HepG2 (cell line): ENCODE measurements around the gene ABHD6. TPM values are rescaled to one million over a fixed set of nuclear protein-coding genes. Genes with fewer than 3 reads are reported as not detected.

Experiments used
- ATF7 ChIP-seq, 2 experiments: fragments of 450-650 bp in 1 of 2; sonication (generic) in 1 of 2; formaldehyde crosslinking in 1 of 2; IDR thresholded peaks; 2 replicates each; pipeline versions ENCODE4 v1.4.0 to v1.6.1; 2016 to 2020; ENCODE audit warnings: antibody characterized with exemption in 1 of 2, mild to moderate bottlenecking in 1 of 2, missing genetic modification reagents in 1 of 2
- GATA4 ChIP-seq: sonication (generic); IDR thresholded peaks from 2 replicates; pipeline ENCODE4 v1.6.1; 2016; ENCODE audit warnings: antibody characterized with exemption, low read depth, borderline replicate concordance
- KDM1A ChIP-seq: IDR thresholded peaks from 2 replicates; pipeline ENCODE4 v1.6.1; 2016; ENCODE audit warnings: missing compliant biosample characterization
- MIER3 ChIP-seq: IDR thresholded peaks from 2 replicates; pipeline ENCODE4 v1.6.1; 2016; ENCODE audit warnings: missing compliant biosample characterization, borderline replicate concordance
- NFKB2 ChIP-seq: sonication (generic); formaldehyde crosslinking; IDR thresholded peaks from 2 replicates; pipeline ENCODE4 v1.4.0; 2020; ENCODE audit warnings: missing genetic modification reagents, borderline replicate concordance
- STAT6 ChIP-seq: sonication (generic); formaldehyde crosslinking; IDR thresholded peaks from 2 replicates; pipeline ENCODE4 v1.4.0; 2020; ENCODE audit warnings: missing genetic modification reagents, mild to moderate bottlenecking, borderline replicate concordance
- TBX3 ChIP-seq: fragments of 450-650 bp; IDR thresholded peaks from 2 replicates; pipeline ENCODE4 v1.6.1; 2017; ENCODE audit warnings: antibody characterized with exemption, mild to moderate bottlenecking, inconsistent platforms, borderline replicate concordance
- ZNF460 ChIP-seq: sonication (generic); formaldehyde crosslinking; IDR thresholded peaks from 2 replicates; pipeline ENCODE4 v1.5.1; 2020; ENCODE audit warnings: missing genetic modification reagents, mild to moderate bottlenecking, borderline replicate concordance
- ZNF713 ChIP-seq: sonication (generic); formaldehyde crosslinking; IDR thresholded peaks from 2 replicates; pipeline ENCODE4 v1.4.0; 2020; ENCODE audit warnings: mild to moderate bottlenecking, missing genetic modification reagents
- polyA plus RNA-seq, 8 experiments: library from polyadenylated mRNA; depleted of rRNA in 3 of 8; stranded (reverse) in 7 of 8; unstranded in 1 of 8; fragments of >200 nt; fragmentation: Illumina TruSeq in 4 of 8; extraction: Trizol in 4 of 8; gene quantifications; 2 replicates each; pipeline versions ENCODE4 v1.2.1 to v1.2.3, GENCODE V29; 2011 to 2016; ENCODE audit warnings: low read depth in 4 of 8, missing spikeins in 1 of 8, mixed read lengths in 1 of 8; ENCODE audit not compliant: insufficient read depth in 1 of 8
- total RNA-seq, 5 experiments: library from RNA; depleted of rRNA; stranded (reverse); fragments of >200 nt; fragmentation: Illumina TruSeq; extraction: Trizol; gene quantifications; 2 replicates each; pipeline ENCODE4 v1.2.3, GENCODE V29; 2016; ENCODE audit warnings: low read depth in 1 of 5
- TF ChIP-seq, protein P1 (sequence below): sonication (generic); formaldehyde crosslinking; IDR thresholded peaks from 2 replicates; pipeline ENCODE4 v1.5.1; 2020; ENCODE audit warnings: mild to moderate bottlenecking, missing genetic modification reagents, moderate library complexity
- TF ChIP-seq, protein P2 (sequence below): sonication (generic); formaldehyde crosslinking; IDR thresholded peaks from 2 replicates; pipeline ENCODE4 v1.4.0; 2020; ENCODE audit warnings: mild to moderate bottlenecking, missing genetic modification reagents
- TF ChIP-seq, protein P3 (sequence below): fragments of 450-650 bp; IDR thresholded peaks from 2 replicates; pipeline ENCODE4 v1.6.1; 2016
- TF ChIP-seq, protein P4 (sequence below): IDR thresholded peaks from 2 replicates; pipeline ENCODE4 v1.4.0; 2020; ENCODE audit warnings: mild to moderate bottlenecking, missing genetic modification reagents

Gene ABHD6
- total and polyA plus RNA-seq, 2 of the 13 experiments (the other 11 are each of a cell fraction or from before 2014, with no cell fraction given): 9.0 to 17.2 TPM

DNA sequence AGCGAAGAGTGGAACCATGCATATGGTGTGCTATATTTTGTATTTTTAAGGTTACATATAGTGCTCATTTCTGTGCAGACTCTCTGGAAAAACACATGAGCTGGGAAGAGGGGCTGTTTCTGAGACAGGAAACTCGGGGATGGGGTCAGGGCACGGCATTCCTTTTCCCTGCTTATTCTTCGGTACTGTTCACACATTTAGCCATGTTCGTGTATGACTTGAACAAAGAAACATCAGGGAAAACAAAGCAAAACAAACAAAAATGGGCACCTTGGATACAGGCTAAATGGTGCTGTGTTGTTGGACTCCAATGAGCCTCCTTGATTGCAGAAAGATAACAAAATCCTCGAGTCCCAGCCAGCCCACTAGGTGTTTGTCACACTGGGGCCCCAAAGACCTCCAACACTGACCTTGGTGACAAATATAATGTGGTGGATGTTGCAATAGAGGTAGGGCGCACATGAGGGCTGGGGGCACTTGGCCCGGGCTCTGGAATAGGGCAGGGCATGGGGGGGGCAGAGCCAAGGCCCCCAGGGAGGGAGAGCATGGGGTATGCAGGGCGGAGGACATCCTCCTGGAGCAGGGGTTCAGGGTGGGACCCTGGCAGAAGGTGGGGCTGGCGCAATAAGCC is 46.1 kb upstream of the ABHD6 start (continued):
- TF ChIP-seq ZNF460 (CRISPR knock-in tag) (no peak; the same call in 1 of the 2 replicates), ZNF713 (CRISPR knock-in tag) (no peak), GATA4 (peak; percentile 65; the same call in 1 of the 2 replicates), MIER3 (CRISPR knock-in tag) (peak; percentile 71; the same call in 1 of the 2 replicates), TBX3 (peak; percentile 80; the same call in 1 of the 2 replicates), ATF7 (IDR thresholded peaks at IDR 0.05) (no peak), ATF7 (CRISPR knock-in tag; IDR thresholded peaks at IDR 0.05) (no peak), NFKB2 (no peak), STAT6 (CRISPR knock-in tag) (no peak), KDM1A (no peak)
- TF ChIP-seq, protein P1, sequence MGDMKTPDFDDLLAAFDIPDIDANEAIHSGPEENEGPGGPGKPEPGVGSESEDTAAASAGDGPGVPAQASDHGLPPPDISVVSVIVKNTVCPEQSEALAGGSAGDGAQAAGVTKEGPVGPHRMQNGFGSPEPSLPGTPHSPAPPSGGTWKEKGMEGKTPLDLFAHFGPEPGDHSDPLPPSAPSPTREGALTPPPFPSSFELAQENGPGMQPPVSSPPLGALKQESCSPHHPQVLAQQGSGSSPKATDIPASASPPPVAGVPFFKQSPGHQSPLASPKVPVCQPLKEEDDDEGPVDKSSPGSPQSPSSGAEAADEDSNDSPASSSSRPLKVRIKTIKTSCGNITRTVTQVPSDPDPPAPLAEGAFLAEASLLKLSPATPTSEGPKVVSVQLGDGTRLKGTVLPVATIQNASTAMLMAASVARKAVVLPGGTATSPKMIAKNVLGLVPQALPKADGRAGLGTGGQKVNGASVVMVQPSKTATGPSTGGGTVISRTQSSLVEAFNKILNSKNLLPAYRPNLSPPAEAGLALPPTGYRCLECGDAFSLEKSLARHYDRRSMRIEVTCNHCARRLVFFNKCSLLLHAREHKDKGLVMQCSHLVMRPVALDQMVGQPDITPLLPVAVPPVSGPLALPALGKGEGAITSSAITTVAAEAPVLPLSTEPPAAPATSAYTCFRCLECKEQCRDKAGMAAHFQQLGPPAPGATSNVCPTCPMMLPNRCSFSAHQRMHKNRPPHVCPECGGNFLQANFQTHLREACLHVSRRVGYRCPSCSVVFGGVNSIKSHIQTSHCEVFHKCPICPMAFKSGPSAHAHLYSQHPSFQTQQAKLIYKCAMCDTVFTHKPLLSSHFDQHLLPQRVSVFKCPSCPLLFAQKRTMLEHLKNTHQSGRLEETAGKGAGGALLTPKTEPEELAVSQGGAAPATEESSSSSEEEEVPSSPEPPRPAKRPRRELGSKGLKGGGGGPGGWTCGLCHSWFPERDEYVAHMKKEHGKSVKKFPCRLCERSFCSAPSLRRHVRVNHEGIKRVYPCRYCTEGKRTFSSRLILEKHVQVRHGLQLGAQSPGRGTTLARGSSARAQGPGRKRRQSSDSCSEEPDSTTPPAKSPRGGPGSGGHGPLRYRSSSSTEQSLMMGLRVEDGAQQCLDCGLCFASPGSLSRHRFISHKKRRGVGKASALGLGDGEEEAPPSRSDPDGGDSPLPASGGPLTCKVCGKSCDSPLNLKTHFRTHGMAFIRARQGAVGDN: peak; percentile 84
- TF ChIP-seq, protein P2, sequence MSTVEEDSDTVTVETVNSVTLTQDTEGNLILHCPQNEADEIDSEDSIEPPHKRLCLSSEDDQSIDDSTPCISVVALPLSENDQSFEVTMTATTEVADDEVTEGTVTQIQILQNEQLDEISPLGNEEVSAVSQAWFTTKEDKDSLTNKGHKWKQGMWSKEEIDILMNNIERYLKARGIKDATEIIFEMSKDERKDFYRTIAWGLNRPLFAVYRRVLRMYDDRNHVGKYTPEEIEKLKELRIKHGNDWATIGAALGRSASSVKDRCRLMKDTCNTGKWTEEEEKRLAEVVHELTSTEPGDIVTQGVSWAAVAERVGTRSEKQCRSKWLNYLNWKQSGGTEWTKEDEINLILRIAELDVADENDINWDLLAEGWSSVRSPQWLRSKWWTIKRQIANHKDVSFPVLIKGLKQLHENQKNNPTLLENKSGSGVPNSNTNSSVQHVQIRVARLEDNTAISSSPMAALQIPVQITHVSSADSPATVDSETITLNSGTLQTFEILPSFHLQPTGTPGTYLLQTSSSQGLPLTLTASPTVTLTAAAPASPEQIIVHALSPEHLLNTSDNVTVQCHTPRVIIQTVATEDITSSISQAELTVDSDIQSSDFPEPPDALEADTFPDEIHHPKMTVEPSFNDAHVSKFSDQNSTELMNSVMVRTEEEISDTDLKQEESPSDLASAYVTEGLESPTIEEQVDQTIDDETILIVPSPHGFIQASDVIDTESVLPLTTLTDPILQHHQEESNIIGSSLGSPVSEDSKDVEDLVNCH (CRISPR knock-in tag): no peak
- TF ChIP-seq, protein P3, sequence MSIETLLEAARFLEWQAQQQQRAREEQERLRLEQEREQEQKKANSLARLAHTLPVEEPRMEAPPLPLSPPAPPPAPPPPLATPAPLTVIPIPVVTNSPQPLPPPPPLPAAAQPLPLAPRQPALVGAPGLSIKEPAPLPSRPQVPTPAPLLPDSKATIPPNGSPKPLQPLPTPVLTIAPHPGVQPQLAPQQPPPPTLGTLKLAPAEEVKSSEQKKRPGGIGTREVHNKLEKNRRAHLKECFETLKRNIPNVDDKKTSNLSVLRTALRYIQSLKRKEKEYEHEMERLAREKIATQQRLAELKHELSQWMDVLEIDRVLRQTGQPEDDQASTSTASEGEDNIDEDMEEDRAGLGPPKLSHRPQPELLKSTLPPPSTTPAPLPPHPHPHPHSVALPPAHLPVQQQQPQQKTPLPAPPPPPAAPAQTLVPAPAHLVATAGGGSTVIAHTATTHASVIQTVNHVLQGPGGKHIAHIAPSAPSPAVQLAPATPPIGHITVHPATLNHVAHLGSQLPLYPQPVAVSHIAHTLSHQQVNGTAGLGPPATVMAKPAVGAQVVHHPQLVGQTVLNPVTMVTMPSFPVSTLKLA: no peak
- TF ChIP-seq, protein P4, sequence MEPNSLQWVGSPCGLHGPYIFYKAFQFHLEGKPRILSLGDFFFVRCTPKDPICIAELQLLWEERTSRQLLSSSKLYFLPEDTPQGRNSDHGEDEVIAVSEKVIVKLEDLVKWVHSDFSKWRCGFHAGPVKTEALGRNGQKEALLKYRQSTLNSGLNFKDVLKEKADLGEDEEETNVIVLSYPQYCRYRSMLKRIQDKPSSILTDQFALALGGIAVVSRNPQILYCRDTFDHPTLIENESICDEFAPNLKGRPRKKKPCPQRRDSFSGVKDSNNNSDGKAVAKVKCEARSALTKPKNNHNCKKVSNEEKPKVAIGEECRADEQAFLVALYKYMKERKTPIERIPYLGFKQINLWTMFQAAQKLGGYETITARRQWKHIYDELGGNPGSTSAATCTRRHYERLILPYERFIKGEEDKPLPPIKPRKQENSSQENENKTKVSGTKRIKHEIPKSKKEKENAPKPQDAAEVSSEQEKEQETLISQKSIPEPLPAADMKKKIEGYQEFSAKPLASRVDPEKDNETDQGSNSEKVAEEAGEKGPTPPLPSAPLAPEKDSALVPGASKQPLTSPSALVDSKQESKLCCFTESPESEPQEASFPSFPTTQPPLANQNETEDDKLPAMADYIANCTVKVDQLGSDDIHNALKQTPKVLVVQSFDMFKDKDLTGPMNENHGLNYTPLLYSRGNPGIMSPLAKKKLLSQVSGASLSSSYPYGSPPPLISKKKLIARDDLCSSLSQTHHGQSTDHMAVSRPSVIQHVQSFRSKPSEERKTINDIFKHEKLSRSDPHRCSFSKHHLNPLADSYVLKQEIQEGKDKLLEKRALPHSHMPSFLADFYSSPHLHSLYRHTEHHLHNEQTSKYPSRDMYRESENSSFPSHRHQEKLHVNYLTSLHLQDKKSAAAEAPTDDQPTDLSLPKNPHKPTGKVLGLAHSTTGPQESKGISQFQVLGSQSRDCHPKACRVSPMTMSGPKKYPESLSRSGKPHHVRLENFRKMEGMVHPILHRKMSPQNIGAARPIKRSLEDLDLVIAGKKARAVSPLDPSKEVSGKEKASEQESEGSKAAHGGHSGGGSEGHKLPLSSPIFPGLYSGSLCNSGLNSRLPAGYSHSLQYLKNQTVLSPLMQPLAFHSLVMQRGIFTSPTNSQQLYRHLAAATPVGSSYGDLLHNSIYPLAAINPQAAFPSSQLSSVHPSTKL (CRISPR knock-in tag): peak; percentile 92
